Measurements from ENCODE around the gene PTPRN2. TPM values are rescaled to one million over a fixed set of nuclear protein-coding genes. Genes with fewer than 3 reads are reported as not detected.

The PTPRN2 gene
- total and polyA plus RNA-seq, 8 donors, result 12.2 to 49.2 (median 31.8) TPM

- H3K27me3 ChIP-seq, result no peaks in the 10 kb centered on the region
- no peaks in the 10 kb centered on the region for H3K36me3 ChIP-seq
- H3K4me3 ChIP-seq, result no peak overlapping the region
- no peaks in the 10 kb centered on the region for H3K4me1 ChIP-seq
- H3K27ac ChIP-seq, result no peak overlapping the region
- WGBS, 2 donors, result 79 to 85% methylated on average over 5 of the region's 5 CpGs
- H3K9me3 ChIP-seq, result no peaks in the 10 kb centered on the region
- DNase-seq, result no peak
- intact Hi-C loops (cut with DNase I), result no loop called here
- peak in 2 of 4 donors; percentile 19 to 25 for ATAC-seq
- TF ChIP-seq CTCF (IDR thresholded peaks at IDR 0.05), result no peak
- FAIRE-seq, result no peak
Observed at GRCh38 chr7:158409120-158409519, 178.5 kb downstream of the PTPRN2 start.

- H3K36me3 ChIP-seq, result no peaks in the 10 kb centered on the region
- no peak for DNase-seq
- no peak for FAIRE-seq
- no peak overlapping the region for H3K4me3 ChIP-seq
- H3K27ac ChIP-seq, result no peak overlapping the region
- ATAC-seq, result no peak
- H3K4me1 ChIP-seq, result no peaks in the 10 kb centered on the region
- intact Hi-C loops (cut with DNase I), result no loop called here
- no peak for TF ChIP-seq CTCF (IDR thresholded peaks at IDR 0.05)
- no peaks in the 10 kb centered on the region for H3K27me3 ChIP-seq
- WGBS, 2 donors, result 54 to 60% methylated on average over 12 of the region's 12 CpGs
- H3K9me3 ChIP-seq, result no peaks in the 10 kb centered on the region
Observed at GRCh38 chr7:158408318-158408920, 179.2 kb downstream of the PTPRN2 start.

DNA sequence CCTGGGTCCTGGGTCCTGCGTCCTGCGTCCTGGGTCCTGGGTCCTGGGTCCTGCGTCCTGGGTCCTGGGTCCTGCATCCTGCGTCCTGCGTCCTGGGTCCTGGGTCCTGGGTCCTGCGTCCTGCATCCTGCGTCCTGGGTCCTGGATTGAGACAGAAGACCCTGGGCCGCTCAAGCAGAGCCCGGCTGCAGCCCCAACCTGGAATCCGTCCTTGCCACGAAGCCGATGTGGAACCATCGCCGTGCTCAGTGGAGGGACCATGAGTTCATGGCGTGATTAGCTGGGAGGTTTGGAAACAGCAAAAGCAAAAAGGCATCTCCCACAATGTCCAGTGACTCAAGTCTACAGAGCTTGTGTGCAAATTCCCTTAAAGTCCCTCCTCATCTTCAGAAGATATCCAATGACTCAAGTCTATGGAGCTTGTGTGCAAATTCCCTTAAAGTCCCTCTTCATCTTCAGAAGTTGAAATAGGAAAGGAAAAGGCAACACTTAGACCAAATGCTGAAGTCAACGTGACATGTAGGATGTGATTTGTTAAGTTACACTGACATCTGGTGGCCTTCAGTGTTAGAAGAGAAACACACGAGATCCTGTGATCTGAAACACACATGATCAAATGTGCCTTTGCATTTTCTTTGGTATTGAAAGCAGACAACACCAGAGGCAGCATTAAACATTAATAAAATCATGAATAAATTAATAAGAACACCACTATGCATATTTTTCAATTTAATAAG is 179.9 kb downstream of the PTPRN2 start:
- H3K36me3 ChIP-seq, result no peaks in the 10 kb centered on the region
- no peak overlapping the region for H3K27ac ChIP-seq
- TF ChIP-seq CTCF (IDR thresholded peaks at IDR 0.05), result no peak
- no peak for DNase-seq
- FAIRE-seq, result no peak
- peak in 3 of 4 donors; percentile 56 to 74 (median 73) for ATAC-seq
- intact Hi-C loops (cut with DNase I), result no loop called here
- no peaks in the 10 kb centered on the region for H3K9me3 ChIP-seq
- no peak overlapping the region for H3K4me3 ChIP-seq
- no peaks in the 10 kb centered on the region for H3K4me1 ChIP-seq
- 79 to 80% methylated on average over 15 to 17 of the region's 17 CpGs for WGBS, 2 donors
- no peaks in the 10 kb centered on the region for H3K27me3 ChIP-seq

DNA sequence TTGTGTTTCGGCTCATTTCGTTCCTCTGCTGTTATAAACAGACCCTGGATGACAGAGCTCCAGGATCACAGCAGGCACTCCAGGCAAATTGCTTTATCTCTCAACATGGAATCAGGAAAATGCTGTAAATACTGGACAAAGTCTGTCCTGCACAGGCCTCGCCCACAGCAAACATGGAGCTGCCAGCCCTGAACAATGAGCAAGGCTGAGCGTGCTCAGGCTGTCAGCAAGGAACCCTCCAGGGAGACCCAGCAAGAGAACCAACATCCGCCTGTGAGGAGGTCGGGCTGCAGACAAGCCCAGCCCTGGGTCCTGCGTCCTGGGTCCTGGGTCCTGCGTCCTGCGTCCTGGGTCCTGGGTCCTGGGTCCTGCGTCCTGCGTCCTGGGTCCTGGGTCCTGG is 180.8 kb downstream of the PTPRN2 start:
- FAIRE-seq (no peak), ATAC-seq (no peak), DNase-seq (no peak)

More for the DNA sequence above, 180.8 kb downstream of the PTPRN2 start:
- 85 to 88% methylated on average over 9 to 11 of the region's 11 CpGs for WGBS, 2 donors
- no peak for TF ChIP-seq CTCF (IDR thresholded peaks at IDR 0.05)
- intact Hi-C loops (cut with DNase I), result no loop called here
- Histone ChIP-seq H3K4me1 (no peaks in the 10 kb centered on the region), H3K36me3 (no peaks in the 10 kb centered on the region), H3K27me3 (no peaks in the 10 kb centered on the region), H3K9me3 (no peaks in the 10 kb centered on the region), H3K27ac (no peak overlapping the region), H3K4me3 (no peak overlapping the region)
